Gastroesophageal sphincter (tissue), 4 donors: ENCODE results near the gene NPC1. TPM values are rescaled to one million over a fixed set of nuclear protein-coding genes. Genes with fewer than 3 reads are reported as not detected.

Experiments
- ATAC-seq: fragments of 150-250 bp; one replicate; pipeline ENCODE4 v1.9.1; 2016; ENCODE audit warnings: mild to moderate bottlenecking, moderate library complexity
- H3K27ac ChIP-seq, 4 donors: fragments of 200-600 bp; sonication (generic) in 3 of 4; 1 replicate in 3 of 4; 2 replicates in 1 of 4; pipeline ENCODE4 v1.5.1; 2016 to 2019
- H3K27me3 ChIP-seq: fragments of 200-600 bp; sonication (generic); one replicate; pipeline ENCODE4 v1.5.1; 2019
- H3K36me3 ChIP-seq, 2 donors: fragments of 200-600 bp; sonication (generic); one replicate each; pipeline ENCODE4 v1.5.1; 2019; ENCODE audit warnings: control low read depth in 1 of 2
- H3K4me1 ChIP-seq, 3 donors: fragments of 200-600 bp; sonication (generic); 1 replicate in 2 of 3; 2 replicates in 1 of 3; pipeline ENCODE4 v1.5.1; 2016 to 2019; ENCODE audit warnings: control low read depth in 2 of 3
- H3K4me3 ChIP-seq, 2 donors: fragments of 200-600 bp; sonication (generic); one replicate each; pipeline ENCODE4 v1.5.1; 2019; ENCODE audit warnings: mild to moderate bottlenecking in 1 of 2, moderate library complexity in 1 of 2
- H3K9me3 ChIP-seq, 3 donors: fragments of 200-600 bp; sonication (generic); one replicate each; pipeline ENCODE4 v1.5.1; 2017 to 2019; ENCODE audit warnings: control low read depth in 2 of 3
- EP300 ChIP-seq: sonication (generic); formaldehyde crosslinking; IDR thresholded peaks from one replicate; pipeline ENCODE4 v1.6.1; 2017; ENCODE audit warnings: antibody characterized with exemption, mild to moderate bottlenecking
- POLR2A ChIP-seq, 2 donors: fragments of 450-650 bp; IDR thresholded peaks; one replicate each; pipeline ENCODE4 v1.6.1; 2017; ENCODE audit warnings: antibody characterized with exemption in 2 of 2, mild to moderate bottlenecking in 2 of 2, moderate library complexity in 1 of 2
- POLR2AphosphoS5 ChIP-seq: sonication (generic); formaldehyde crosslinking; IDR thresholded peaks from one replicate; pipeline ENCODE4 v1.6.1; 2017; ENCODE audit warnings: antibody characterized with exemption
- WGBS, 2 donors: methylation state at CpG; one replicate each; pipeline ENCODE4 v1.1.5; 2018; ENCODE audit warnings: low coverage in 1 of 2; 5-methylcytosine and 5-hydroxymethylcytosine counted together
- total RNA-seq, 4 donors: library from RNA; depleted of rRNA; stranded (reverse); fragments of >200 nt; gene quantifications; one replicate each; pipeline ENCODE4 v1.1.0, GENCODE V29; 2016
- TF ChIP-seq, protein P1 (sequence below), 4 experiments: fragments of 200-600 bp in 2 of 4; fragments of 450-650 bp in 2 of 4; sonication (generic) in 1 of 4; IDR thresholded peaks; one replicate each; pipeline ENCODE4 v1.5.1; 2017 to 2019; ENCODE audit warnings: antibody characterized with exemption in 4 of 4, mild to moderate bottlenecking in 2 of 4, moderate library complexity in 2 of 4

The NPC1 gene
- total RNA-seq, 4 donors from 2014 or later: 35.6 to 63.2 (median 51.9) TPM

GRCh38 chr18:23529604-23530003, 56.7 kb downstream of the NPC1 start:
- Histone ChIP-seq H3K27ac (peak overlapping the region in 1 of 4 donors; percentile 23), H3K4me1 (peaks cover 0 to 15% (median 0%) of the 10 kb centered on the region in 3 donors), H3K27me3 (no peaks in the 10 kb centered on the region), H3K36me3 (peaks cover 0 to 100% of the 10 kb centered on the region in 2 donors), H3K9me3 (no peaks in the 10 kb centered on the region), H3K4me3 (no peak overlapping the region)
- no peak for TF ChIP-seq POLR2A (IDR thresholded peaks at IDR 0.05)
- TF ChIP-seq, protein P1, sequence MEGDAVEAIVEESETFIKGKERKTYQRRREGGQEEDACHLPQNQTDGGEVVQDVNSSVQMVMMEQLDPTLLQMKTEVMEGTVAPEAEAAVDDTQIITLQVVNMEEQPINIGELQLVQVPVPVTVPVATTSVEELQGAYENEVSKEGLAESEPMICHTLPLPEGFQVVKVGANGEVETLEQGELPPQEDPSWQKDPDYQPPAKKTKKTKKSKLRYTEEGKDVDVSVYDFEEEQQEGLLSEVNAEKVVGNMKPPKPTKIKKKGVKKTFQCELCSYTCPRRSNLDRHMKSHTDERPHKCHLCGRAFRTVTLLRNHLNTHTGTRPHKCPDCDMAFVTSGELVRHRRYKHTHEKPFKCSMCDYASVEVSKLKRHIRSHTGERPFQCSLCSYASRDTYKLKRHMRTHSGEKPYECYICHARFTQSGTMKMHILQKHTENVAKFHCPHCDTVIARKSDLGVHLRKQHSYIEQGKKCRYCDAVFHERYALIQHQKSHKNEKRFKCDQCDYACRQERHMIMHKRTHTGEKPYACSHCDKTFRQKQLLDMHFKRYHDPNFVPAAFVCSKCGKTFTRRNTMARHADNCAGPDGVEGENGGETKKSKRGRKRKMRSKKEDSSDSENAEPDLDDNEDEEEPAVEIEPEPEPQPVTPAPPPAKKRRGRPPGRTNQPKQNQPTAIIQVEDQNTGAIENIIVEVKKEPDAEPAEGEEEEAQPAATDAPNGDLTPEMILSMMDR (IDR thresholded peaks at IDR 0.05): no peak
- no peak for TF ChIP-seq POLR2AphosphoS5
- TF ChIP-seq EP300: no peak
- no peak for ATAC-seq
- WGBS, 2 donors: 79 to 97% methylated on average over 3 of the region's 3 CpGs

DNA sequence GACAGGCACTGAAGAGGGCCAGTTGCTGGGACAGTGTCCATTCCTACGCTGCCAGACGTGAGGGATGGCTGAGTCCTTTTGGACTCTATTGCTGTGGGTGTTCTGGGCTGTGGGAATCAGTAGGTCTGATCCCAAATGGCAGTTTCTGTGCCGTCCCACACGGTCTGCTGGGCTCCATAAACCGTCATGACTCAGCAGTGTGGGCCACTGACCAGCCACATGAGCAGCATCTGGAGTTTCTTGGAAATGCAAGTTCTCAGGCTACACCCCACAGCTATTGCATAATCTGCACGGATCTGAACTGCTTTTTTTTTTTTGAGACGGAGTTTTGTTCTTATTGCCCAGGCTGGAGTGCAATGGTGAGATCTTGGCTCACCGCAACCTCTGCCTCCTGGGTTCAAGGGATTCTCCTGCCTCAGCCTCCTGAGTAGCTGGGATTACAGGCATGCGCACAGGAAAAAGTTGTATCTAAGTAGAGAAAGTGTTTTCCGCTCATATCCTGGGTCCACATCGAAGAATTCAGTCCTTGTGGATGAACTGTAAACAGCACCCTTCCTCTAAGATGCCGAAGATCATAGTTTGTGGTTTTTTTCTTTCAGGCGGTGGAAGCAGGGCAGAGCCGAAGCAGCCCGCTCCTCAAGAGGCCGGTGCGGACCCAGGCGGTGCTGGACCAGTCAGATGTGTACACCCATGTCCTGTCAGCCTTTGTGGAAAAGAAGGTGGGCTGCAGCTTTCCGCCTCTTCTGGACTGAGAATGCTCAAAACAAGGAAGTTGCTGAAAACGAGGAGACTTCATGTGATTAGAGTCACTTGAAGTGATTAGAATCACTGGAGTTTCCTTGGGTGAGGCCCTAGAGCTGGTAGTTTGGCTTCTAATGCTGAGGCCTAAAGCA, 57.5 kb downstream of the NPC1 start:
- no peak overlapping the region for H3K4me3 ChIP-seq
- no peaks in the 10 kb centered on the region for H3K27me3 ChIP-seq
- TF ChIP-seq EP300 (no peak), POLR2AphosphoS5 (no peak), POLR2A (IDR thresholded peaks at IDR 0.05) (no peak)
- TF ChIP-seq, protein P1 (IDR thresholded peaks at IDR 0.05): no peak
- H3K9me3 ChIP-seq: no peaks in the 10 kb centered on the region
- H3K4me1 ChIP-seq: peaks cover 0 to 15% (median 0%) of the 10 kb centered on the region in 3 donors
- WGBS, 2 donors: 54 to 73% methylated on average over 3 to 8 of the region's 20 CpGs
- peak overlapping the region in 2 of 4 donors; percentile 23 to 50 for H3K27ac ChIP-seq
- peaks cover 0 to 100% of the 10 kb centered on the region in 2 donors for H3K36me3 ChIP-seq
- peak; percentile 75 for ATAC-seq

DNA sequence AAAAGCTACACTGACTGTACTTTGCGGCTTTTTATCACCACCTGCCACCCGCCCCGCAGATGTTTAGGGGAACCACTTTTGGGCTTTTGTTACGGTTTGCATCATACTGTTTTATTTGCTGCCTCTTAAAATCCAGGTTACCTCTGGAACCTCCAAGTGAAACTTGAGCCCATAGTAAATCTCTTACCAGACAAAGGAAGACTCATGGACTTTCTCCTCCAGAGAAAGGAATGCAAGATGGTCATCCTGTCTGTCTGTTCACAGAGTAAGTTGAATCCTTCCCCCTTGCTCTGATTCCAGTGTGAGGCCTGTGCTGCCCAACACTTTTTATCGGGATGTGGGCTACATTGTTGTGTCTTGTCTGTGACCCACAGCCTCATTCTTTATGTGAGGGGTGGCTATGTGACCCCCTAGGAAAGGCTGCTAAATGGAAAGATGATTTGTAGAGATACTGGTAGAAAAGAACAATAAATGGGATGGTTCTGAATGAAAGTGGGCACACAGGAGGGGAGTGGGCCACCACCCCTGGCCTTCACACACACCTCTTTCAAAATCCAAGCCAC, 59.7 kb downstream of the NPC1 start:
- WGBS, 2 donors: 100% methylated on average over 1 of the region's 5 CpGs; no CpG with 5 or more reads in 1 of the 2 donors
- TF ChIP-seq POLR2A (IDR thresholded peaks at IDR 0.05) (no peak), EP300 (no peak), POLR2AphosphoS5 (no peak)
- TF ChIP-seq, protein P1 (IDR thresholded peaks at IDR 0.05): no peak
- no peak for ATAC-seq
- Histone ChIP-seq H3K27me3 (no peaks in the 10 kb centered on the region), H3K36me3 (peaks cover 0 to 100% of the 10 kb centered on the region in 2 donors), H3K4me3 (no peak overlapping the region), H3K4me1 (peaks cover 0 to 7% (median 0%) of the 10 kb centered on the region in 3 donors), H3K27ac (no peak overlapping the region), H3K9me3 (no peaks in the 10 kb centered on the region)

DNA sequence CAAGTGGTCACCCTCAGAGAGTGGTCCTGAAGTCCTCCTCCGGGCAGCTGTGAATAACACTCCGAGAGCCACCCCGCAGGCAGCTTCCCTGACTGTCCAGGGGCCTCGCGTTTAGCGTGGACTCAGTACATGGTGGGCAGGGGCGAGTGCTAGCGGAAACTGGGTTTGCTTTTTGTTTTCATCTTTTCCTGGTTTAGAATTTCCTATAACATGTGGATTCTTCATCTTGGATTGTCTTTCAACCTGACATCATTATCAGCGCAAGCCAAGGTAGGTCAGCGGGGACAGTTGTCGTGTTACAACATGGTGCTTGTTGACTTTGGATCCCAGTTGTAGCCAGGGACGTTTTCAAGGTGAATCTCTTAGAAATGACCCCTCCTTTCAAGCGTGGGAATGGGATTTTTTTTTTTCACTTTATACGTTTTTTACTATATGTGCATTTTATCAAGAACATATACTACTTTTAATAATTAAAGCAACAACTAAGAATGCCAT, 62.0 kb downstream of the NPC1 start:
- no peak for ATAC-seq
- Histone ChIP-seq H3K9me3 (no peaks in the 10 kb centered on the region), H3K4me1 (peaks cover 0 to 12% (median 0%) of the 10 kb centered on the region in 3 donors), H3K4me3 (no peak overlapping the region), H3K27ac (no peak overlapping the region), H3K27me3 (no peaks in the 10 kb centered on the region), H3K36me3 (peaks cover 2 to 100% of the 10 kb centered on the region in 2 donors)
- WGBS, 2 donors: 86 to 94% methylated on average over 10 to 12 of the region's 14 CpGs
- TF ChIP-seq, protein P1 (IDR thresholded peaks at IDR 0.05): no peak
- no peak for TF ChIP-seq POLR2A (IDR thresholded peaks at IDR 0.05)
- no peak for TF ChIP-seq POLR2AphosphoS5
- TF ChIP-seq EP300: no peak
